Muscle of leg (tissue), 16 donors: ENCODE results near the gene UFSP1. TPM values are rescaled to one million over a fixed set of nuclear protein-coding genes. Genes with fewer than 3 reads are reported as not detected.
"Not testable (repeated sequence)": the region's sequence is repeated elsewhere in the genome, so short reads cannot be mapped to it uniquely, and the experiment has no call there.

Experiments
- DNase-seq: peaks from one replicate; pipeline ENCODE4 v3.0.0; 2013
- H3K27ac ChIP-seq: one replicate; pipeline ENCODE4 v1.5.1; 2013; ENCODE audit warnings: mild to moderate bottlenecking, low read length, control low read depth
- H3K27me3 ChIP-seq: one replicate; pipeline ENCODE4 v1.6.1; 2013; ENCODE audit warnings: low read length; ENCODE audit not compliant: control insufficient read depth, insufficient read depth
- H3K36me3 ChIP-seq: one replicate; pipeline ENCODE4 v1.6.1; 2013; ENCODE audit warnings: low read length; ENCODE audit not compliant: control insufficient read depth, insufficient read depth
- H3K4me1 ChIP-seq: one replicate; pipeline ENCODE4 v1.6.1; 2013; ENCODE audit warnings: low read length; ENCODE audit not compliant: control insufficient read depth, insufficient read depth
- H3K4me3 ChIP-seq: one replicate; pipeline ENCODE4 v1.5.1; 2013; ENCODE audit warnings: low read length, control low read depth
- H3K9me3 ChIP-seq: replicated peaks from 2 replicates; pipeline ENCODE4 v1.6.1; 2013; ENCODE audit warnings: low read depth, low read length; ENCODE audit not compliant: control insufficient read depth
- WGBS: methylation state at CpG from one replicate; pipeline ENCODE4 v1.1.5; 2013; ENCODE audit warnings: missing lambda C conversion rate; ENCODE audit not compliant: insufficient coverage; 5-methylcytosine and 5-hydroxymethylcytosine counted together
- long read RNA-seq, 11 donors: transcript quantifications; one replicate each; lab custom pipeline, GENCODE V29; 2026
- polyA plus RNA-seq, 8 donors: library from polyadenylated mRNA; unstranded; fragments of 120-200 nt; gene quantifications; one replicate each; pipeline versions ENCODE4 v1.2.1 to v1.2.3, GENCODE V29; 2013; ENCODE audit warnings: inconsistent platforms in 1 of 8, low replicate concordance in 1 of 8; ENCODE audit not compliant: insufficient read length in 8 of 8, insufficient read depth in 1 of 8
- total RNA-seq: library from RNA; stranded (reverse); fragments of 120-200 nt; gene quantifications from one replicate; pipeline ENCODE4 v1.2.4, GENCODE V29; 2013

Gene UFSP1
- total RNA-seq, result 3.1 TPM
- 1 to 10 TPM; 2.3 to 3.8 (median 2.6) TPM for polyA plus RNA-seq
- long read RNA-seq, donor 1, result 0 reads
- long read RNA-seq, donor 2, result 0 reads
- long read RNA-seq, donor 3, partial matches to known transcripts, result 0 of 1 reads
- long read RNA-seq, donor 3, other reads (novel, unspliced or antisense), result 0 of 1 reads
- long read RNA-seq, donor 4, result 0 reads
- long read RNA-seq, donor 5, partial matches to known transcripts, result 0 of 2 reads
- long read RNA-seq, donor 5, other reads (novel, unspliced or antisense), result 0 of 2 reads
- long read RNA-seq, donor 6, transcript UFSP1-201 (1 exons, 996 nt), result major isoform, 6 of 6 reads
- long read RNA-seq, donor 6, partial matches to known transcripts, result 0 of 6 reads
- long read RNA-seq, donor 6, other reads (novel, unspliced or antisense), result 0 of 6 reads
- long read RNA-seq, donor 7, result 0 reads
- long read RNA-seq, donor 8, result 0 reads
- long read RNA-seq, donor 9, result 0 reads
- long read RNA-seq, donor 10, partial matches to known transcripts, result 0 of 4 reads
- long read RNA-seq, donor 10, other reads (novel, unspliced or antisense), result 0 of 4 reads
- long read RNA-seq, donor 11, partial matches to known transcripts, result 0 of 3 reads
- long read RNA-seq, donor 11, other reads (novel, unspliced or antisense), result 0 of 3 reads

DNA sequence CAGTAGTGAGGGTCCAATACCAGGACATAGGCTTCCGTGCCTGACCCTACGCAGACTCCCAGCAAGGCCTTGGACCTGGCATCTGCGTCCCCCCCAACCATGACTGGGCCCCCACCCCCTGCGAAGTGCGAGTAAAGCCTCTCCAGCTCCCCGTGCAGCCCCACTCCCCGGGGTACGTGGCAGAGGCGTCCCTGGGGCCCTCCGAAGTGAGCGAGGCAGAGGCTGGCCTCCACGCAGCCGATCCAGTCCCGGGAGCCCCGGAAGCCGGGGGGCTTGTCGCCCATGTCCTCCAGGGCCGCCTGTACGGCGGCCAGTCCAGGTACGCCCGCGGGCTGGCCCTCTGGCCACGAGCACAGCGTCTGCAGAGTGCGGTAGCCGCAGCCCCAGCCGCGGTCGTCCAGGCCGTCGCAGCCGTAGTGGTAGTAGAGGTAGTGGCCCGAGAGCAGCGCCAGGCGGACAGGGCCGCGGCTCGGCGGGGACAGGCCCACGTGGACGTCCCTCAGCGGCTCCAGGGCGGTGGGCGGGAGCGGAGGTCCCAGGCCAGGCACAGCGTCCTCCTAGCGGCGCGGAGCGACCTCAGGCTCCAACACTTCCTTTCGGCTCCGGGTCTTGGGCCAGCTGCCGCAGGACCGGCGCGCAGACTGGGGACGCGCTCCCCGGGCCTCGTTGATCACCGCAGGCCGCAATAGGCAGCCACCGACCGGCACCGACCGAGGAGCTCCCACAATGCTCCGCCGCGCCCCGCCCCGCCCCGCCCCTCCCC, at the start of gene UFSP1:
TSS of gene UFSP1 (minus strand) at position 728 of the 763 bp plus-strand sequence. CDS start at position 284, 444 bp downstream.
- peak within 1 kb of the TSS; percentile 70 for H3K4me3 ChIP-seq
- DNase-seq, result no peak
- no peaks in the 10 kb centered on the region for H3K9me3 ChIP-seq
- peak within 1 kb of the TSS; percentile 91 for H3K27ac ChIP-seq
- WGBS, result under 1% methylated on average over 50 of the region's 73 CpGs
- peaks cover 55% of the 10 kb centered on the region for H3K36me3 ChIP-seq
- peaks cover 4% of the 10 kb centered on the region for H3K27me3 ChIP-seq
- H3K4me1 ChIP-seq, result peaks cover 61% of the 10 kb centered on the region

DNA sequence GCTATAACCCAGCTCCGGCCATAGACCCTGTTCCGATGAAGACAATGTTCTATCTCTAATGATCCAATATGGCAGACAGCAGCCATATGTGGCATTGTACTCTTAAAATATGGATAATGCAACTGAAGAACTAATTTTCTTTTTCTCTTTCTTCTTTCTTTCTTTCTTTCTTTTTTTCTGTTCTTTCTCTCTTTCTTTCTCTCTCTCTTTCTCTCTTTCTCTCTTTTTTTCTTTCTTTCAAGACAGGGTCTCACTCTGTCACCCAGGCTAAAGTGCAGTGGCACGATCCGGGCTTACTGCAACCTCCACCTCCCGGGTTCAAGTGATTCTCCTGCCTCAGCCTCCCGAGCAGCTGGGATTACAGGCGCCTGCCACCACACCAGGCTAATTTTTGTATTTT, 46.7 kb upstream of the UFSP1 start:
- not testable (repeated sequence) for H3K36me3 ChIP-seq, H3K9me3 ChIP-seq, H3K4me3 ChIP-seq, DNase-seq, H3K27me3 ChIP-seq, H3K4me1 ChIP-seq, H3K27ac ChIP-seq
- 100% methylated on average over 4 of the region's 7 CpGs for WGBS

DNA sequence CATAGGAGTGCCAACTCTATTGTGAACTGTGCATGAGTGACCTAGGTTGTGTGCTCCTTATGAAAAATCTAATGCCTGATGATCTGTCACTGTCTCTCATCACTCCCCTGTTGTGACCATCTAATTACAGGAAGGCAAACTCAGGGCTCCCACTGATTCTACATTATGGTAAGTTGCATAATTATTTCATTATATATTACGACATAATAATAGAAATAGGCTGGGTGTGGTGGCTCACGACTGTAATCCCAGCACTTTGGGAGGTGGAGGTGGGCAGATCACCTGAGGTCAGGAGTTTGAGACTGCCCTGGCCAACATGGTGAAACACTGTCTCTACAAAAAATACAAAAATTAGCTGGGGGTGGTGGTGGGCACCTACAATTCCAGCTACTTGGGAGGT, 45.9 kb upstream of the UFSP1 start:
- not testable (repeated sequence) for H3K4me1 ChIP-seq, H3K27ac ChIP-seq, H3K9me3 ChIP-seq, H3K36me3 ChIP-seq, H3K27me3 ChIP-seq, DNase-seq, H3K4me3 ChIP-seq
- no CpG with 5 or more reads among the region's 2 CpGs for WGBS

GRCh38 chr7:100933734-100934133, 44.2 kb upstream of the UFSP1 start:
- no peaks in the 10 kb centered on the region for H3K4me1 ChIP-seq
- peaks cover 5% of the 10 kb centered on the region for H3K9me3 ChIP-seq
- DNase-seq, result no peak
- H3K27ac ChIP-seq, result no peak overlapping the region
- no peaks in the 10 kb centered on the region for H3K36me3 ChIP-seq
- no peak overlapping the region for H3K4me3 ChIP-seq
- H3K27me3 ChIP-seq, result no peaks in the 10 kb centered on the region
- 48% methylated on average over 2 of the region's 4 CpGs for WGBS

DNA sequence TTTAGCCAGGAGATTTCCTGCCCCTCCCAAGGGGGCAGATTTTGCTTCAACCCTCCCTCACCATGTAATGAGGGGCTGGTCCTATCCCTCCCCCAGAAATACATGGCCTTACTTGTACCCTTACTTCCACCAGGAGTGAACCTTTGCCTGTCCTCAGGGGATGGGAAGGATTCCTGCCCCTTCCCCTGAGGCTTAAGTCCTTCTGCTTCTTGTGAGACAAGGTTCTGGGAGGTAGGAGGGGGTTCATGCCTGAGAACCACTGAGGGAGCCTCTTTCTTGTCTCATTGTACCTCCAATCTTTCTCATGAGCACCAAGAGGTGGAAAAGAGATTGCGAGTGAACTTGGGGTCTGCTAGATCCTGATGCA, 40.3 kb upstream of the UFSP1 start:
- WGBS, result 71% methylated on average over 1 of the region's 1 CpG
- no peak for DNase-seq

GRCh38 chr7:100923616-100924015, 34.1 kb upstream of the UFSP1 start:
- not testable (repeated sequence) for H3K4me3 ChIP-seq, DNase-seq, H3K27ac ChIP-seq, H3K27me3 ChIP-seq, H3K36me3 ChIP-seq, H3K9me3 ChIP-seq, H3K4me1 ChIP-seq
- WGBS, result 36% methylated on average over 3 of the region's 4 CpGs

More for the DNA sequence above, 40.3 kb upstream of the UFSP1 start:
- H3K27me3 ChIP-seq, result no peaks in the 10 kb centered on the region
- H3K36me3 ChIP-seq, result no peaks in the 10 kb centered on the region
- H3K4me3 ChIP-seq, result no peak overlapping the region
- no peak overlapping the region for H3K27ac ChIP-seq
- peaks cover 5% of the 10 kb centered on the region for H3K9me3 ChIP-seq
- H3K4me1 ChIP-seq, result no peaks in the 10 kb centered on the region

GRCh38 chr7:100921039-100921438, 31.5 kb upstream of the UFSP1 start:
- H3K36me3 ChIP-seq, result no peaks in the 10 kb centered on the region
- no peaks in the 10 kb centered on the region for H3K4me1 ChIP-seq
- H3K27ac ChIP-seq, result no peak overlapping the region
- H3K9me3 ChIP-seq, result no peaks in the 10 kb centered on the region
- DNase-seq, result no peak
- H3K4me3 ChIP-seq, result no peak overlapping the region
- peaks cover 4% of the 10 kb centered on the region for H3K27me3 ChIP-seq

- H3K27ac ChIP-seq, H3K27me3 ChIP-seq, H3K9me3 ChIP-seq, DNase-seq, H3K4me3 ChIP-seq, H3K36me3 ChIP-seq, H3K4me1 ChIP-seq: not testable (repeated sequence)
- WGBS, result 79% methylated on average over 6 of the region's 9 CpGs
Observed at GRCh38 chr7:100919779-100920437, 30.4 kb upstream of the UFSP1 start.

- not testable (repeated sequence) for H3K27ac ChIP-seq, DNase-seq, H3K9me3 ChIP-seq, H3K27me3 ChIP-seq, H3K36me3 ChIP-seq, H3K4me3 ChIP-seq, H3K4me1 ChIP-seq
- no CpG with 5 or more reads among the region's 5 CpGs for WGBS
Observed at GRCh38 chr7:100919335-100919734, 29.8 kb upstream of the UFSP1 start.
